ENCODE data around the gene ADK. TPM values are rescaled to one million over a fixed set of nuclear protein-coding genes. Genes with fewer than 3 reads are reported as not detected.

The ADK gene
- total and polyA plus RNA-seq, 7 donors: 17.8 to 32.3 (median 23.6) TPM

- WGBS, 3 donors: 51 to 69% (median 69%) methylated on average over 4 of the region's 4 CpGs
- Histone ChIP-seq H3K27me3 (ENCODE audit: insufficient read depth in 3 of 3, low read length in 2 of 3) (peaks cover 0 to 1% (median 0%) of the 10 kb centered on the region in 3 donors), H3K27ac (no peak overlapping the region), H3K4me1 (no peaks in the 10 kb centered on the region), H3K4me3 (no peak overlapping the region), H3K9me3 (no peaks in the 10 kb centered on the region), H3K36me3 (ENCODE audit: insufficient read depth in 1 of 2, low read depth in 1 of 2) (no peaks in the 10 kb centered on the region)
- DNase-seq (no peak), ATAC-seq (no peak)
- intact Hi-C loops (cut with DNase I): no loop called here
- no peak for TF ChIP-seq CTCF (IDR thresholded peaks at IDR 0.05)
These were observed 579.2 kb downstream of the ADK start for GRCh38 chr10:74730246-74730645.

- Histone ChIP-seq H3K9me3 (no peaks in the 10 kb centered on the region), H3K36me3 (ENCODE audit: insufficient read depth in 1 of 2, low read depth in 1 of 2) (no peaks in the 10 kb centered on the region), H3K27ac (no peak overlapping the region), H3K27me3 (ENCODE audit: insufficient read depth in 3 of 3, low read length in 2 of 3) (no peaks in the 10 kb centered on the region), H3K4me1 (no peaks in the 10 kb centered on the region), H3K4me3 (no peak overlapping the region)
- no peak for ATAC-seq
- intact Hi-C loops (cut with DNase I): no loop called here
- TF ChIP-seq CTCF (IDR thresholded peaks at IDR 0.05): no peak
- WGBS, 3 donors: 97 to 100% (median 100%) methylated on average over 1 of the region's 1 CpG
- DNase-seq: no peak
These were observed 582.6 kb downstream of the ADK start for GRCh38 chr10:74733612-74734011.

GRCh38 chr10:74736029-74736428, 585.0 kb downstream of the ADK start:
- H3K27me3 ChIP-seq (ENCODE audit: insufficient read depth in 3 of 3, low read length in 2 of 3): no peaks in the 10 kb centered on the region
- H3K4me1 ChIP-seq: no peaks in the 10 kb centered on the region
- H3K27ac ChIP-seq: no peak overlapping the region
- H3K4me3 ChIP-seq: no peak overlapping the region
- no peaks in the 10 kb centered on the region for H3K36me3 ChIP-seq (ENCODE audit: insufficient read depth in 1 of 2, low read depth in 1 of 2)
- intact Hi-C loops (cut with DNase I): no loop called here
- DNase-seq (no peak), ATAC-seq (no peak)
- WGBS, 3 donors: 67 to 78% (median 75%) methylated on average over 2 of the region's 2 CpGs
- H3K9me3 ChIP-seq: no peaks in the 10 kb centered on the region
- TF ChIP-seq CTCF (IDR thresholded peaks at IDR 0.05): no peak

GRCh38 chr10:74738052-74738451, 587.0 kb downstream of the ADK start:
- no peak overlapping the region for H3K4me3 ChIP-seq
- H3K27ac ChIP-seq: no peak overlapping the region
- 66 to 76% (median 69%) methylated on average over 1 of the region's 1 CpG for WGBS, 3 donors
- ATAC-seq (no peak), DNase-seq (no peak)
- H3K36me3 ChIP-seq (ENCODE audit: insufficient read depth in 1 of 2, low read depth in 1 of 2): no peaks in the 10 kb centered on the region
- H3K9me3 ChIP-seq: no peaks in the 10 kb centered on the region
- intact Hi-C loops (cut with DNase I): no loop called here
- no peaks in the 10 kb centered on the region for H3K27me3 ChIP-seq (ENCODE audit: insufficient read depth in 3 of 3, low read length in 2 of 3)
- H3K4me1 ChIP-seq: no peaks in the 10 kb centered on the region
- TF ChIP-seq CTCF (IDR thresholded peaks at IDR 0.05): no peak

- H3K9me3 ChIP-seq: no peaks in the 10 kb centered on the region
- H3K36me3 ChIP-seq (ENCODE audit: insufficient read depth in 1 of 2, low read depth in 1 of 2): no peaks in the 10 kb centered on the region
- no peaks in the 10 kb centered on the region for H3K4me1 ChIP-seq
- no peaks in the 10 kb centered on the region for H3K27me3 ChIP-seq (ENCODE audit: insufficient read depth in 3 of 3, low read length in 2 of 3)
- ATAC-seq (no peak), DNase-seq (no peak)
- TF ChIP-seq CTCF (IDR thresholded peaks at IDR 0.05): no peak
- WGBS, 3 donors: 69 to 81% (median 74%) methylated on average over 3 of the region's 3 CpGs
- no peak overlapping the region for H3K27ac ChIP-seq
- no peak overlapping the region for H3K4me3 ChIP-seq
- intact Hi-C loops (cut with DNase I): no loop called here
These were observed 587.5 kb downstream of the ADK start for GRCh38 chr10:74738542-74738941.
